Fibroblast of villous mesenchyme (primary cell): ENCODE results near the gene SLCO4A1. TPM values are rescaled to one million over a fixed set of nuclear protein-coding genes. Genes with fewer than 3 reads are reported as not detected.

Experiments
- DNase-seq: peaks from one replicate; pipeline ENCODE4 v3.0.0-alpha.2; 2010; ENCODE audit warnings: low read depth
- H3K4me3 ChIP-seq: 2 replicates; pipeline ENCODE4 v1.5.1; 2011; ENCODE audit warnings: low read depth, mild to moderate bottlenecking, low read length
- total RNA-seq: library from RNA; depleted of rRNA; stranded (reverse); fragments of >200 nt; gene quantifications from 2 replicates; pipeline ENCODE4 v1.2.3, GENCODE V29; 2012
- TF ChIP-seq, protein P1 (sequence below): IDR thresholded peaks from 2 replicates; pipeline ENCODE4 v1.5.1; 2012; ENCODE audit warnings: low read depth, mild to moderate bottlenecking, low read length; ENCODE audit not compliant: insufficient read depth

SLCO4A1 gene
- total RNA-seq, 1 donor = 3.0 TPM

DNA sequence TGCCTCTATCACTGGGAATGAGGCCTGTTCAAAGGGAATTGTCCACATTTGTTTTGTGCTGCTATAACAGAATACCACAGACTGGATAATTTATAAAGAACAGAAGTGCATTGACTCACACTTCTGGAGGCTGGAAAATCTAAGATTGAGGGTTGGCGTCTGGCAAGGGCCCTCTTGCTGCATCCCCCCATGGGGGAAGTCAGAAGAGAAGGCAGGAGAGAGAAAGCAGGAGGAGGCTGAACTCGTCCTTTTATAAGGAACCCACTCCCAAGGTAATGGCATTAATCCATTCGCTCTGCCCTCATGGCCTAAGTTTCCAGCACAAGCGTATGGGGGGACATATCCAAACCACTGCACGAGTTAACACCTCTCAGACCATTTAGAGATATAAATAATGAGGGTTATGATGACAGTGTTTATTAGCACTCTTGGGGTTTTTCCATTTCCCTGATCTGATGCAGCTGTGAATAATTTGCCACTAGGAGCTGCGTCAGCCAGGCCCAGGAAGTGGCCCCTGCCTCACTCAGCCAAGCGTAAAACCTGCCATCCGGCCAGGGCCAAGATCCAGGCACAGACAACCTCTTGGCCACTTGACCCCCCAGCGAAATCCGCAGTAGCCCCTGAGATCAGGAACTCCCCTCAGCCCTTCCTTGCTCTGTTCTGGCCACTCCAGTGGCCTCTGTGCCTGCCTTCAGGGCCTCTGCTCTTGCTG, 14.2 kb upstream of the SLCO4A1 start:
- TF ChIP-seq, protein P1, sequence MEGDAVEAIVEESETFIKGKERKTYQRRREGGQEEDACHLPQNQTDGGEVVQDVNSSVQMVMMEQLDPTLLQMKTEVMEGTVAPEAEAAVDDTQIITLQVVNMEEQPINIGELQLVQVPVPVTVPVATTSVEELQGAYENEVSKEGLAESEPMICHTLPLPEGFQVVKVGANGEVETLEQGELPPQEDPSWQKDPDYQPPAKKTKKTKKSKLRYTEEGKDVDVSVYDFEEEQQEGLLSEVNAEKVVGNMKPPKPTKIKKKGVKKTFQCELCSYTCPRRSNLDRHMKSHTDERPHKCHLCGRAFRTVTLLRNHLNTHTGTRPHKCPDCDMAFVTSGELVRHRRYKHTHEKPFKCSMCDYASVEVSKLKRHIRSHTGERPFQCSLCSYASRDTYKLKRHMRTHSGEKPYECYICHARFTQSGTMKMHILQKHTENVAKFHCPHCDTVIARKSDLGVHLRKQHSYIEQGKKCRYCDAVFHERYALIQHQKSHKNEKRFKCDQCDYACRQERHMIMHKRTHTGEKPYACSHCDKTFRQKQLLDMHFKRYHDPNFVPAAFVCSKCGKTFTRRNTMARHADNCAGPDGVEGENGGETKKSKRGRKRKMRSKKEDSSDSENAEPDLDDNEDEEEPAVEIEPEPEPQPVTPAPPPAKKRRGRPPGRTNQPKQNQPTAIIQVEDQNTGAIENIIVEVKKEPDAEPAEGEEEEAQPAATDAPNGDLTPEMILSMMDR = no peak
- DNase-seq = peak; percentile 73
- no peak overlapping the region for H3K4me3 ChIP-seq

DNA sequence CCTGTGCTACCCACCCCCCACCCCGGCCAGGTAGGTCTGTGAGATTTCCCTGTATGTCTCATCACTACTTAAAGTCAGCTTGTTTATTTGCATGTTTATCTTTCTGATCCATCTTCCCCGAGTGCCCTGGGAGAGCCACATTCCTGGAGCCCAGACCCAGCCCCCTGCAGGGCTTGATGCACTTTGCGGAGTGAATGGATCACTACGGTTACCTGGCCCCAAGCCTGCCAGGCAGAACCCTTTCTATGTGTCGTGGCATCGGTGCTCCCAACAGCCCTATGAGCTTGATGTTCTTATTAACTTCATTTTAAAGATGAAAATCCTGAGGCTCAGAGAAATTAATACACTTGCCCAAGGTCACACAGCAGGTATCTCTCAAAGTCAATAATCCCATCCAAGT, 13.6 kb upstream of the SLCO4A1 start:
- TF ChIP-seq, protein P1 = no peak
- no peak overlapping the region for H3K4me3 ChIP-seq
- no peak for DNase-seq

DNA sequence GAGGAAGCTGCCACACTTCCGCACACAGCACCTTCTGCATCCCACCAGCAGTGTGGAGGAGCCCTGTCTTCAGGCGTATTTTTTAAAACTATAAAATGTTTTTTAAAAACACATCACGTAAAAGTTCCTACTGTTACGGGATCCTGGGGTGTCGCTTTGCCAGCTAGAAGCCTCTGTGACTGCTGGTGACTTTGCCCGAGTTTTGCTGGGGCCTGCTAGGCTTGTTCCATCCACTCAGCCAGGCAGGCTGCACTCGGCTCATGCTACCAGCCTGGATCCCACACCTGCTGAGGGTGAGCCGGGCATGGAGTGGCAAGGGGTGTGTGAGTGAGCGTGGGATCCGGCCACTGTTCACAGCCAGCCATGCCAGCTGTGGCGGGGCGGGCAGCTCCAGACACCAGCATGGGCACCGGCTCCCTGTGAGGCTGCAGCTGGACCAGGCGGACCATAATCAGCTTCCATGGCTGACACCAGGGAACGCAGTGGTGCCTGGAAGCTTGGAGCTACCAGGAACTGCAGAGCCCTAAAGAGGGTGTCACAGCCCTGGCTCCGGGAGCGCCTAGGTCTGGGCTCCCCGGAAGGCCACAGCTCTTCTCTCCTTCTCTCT, 12.3 kb upstream of the SLCO4A1 start:
- H3K4me3 ChIP-seq = no peak overlapping the region
- DNase-seq = no peak
- TF ChIP-seq, protein P1 = no peak

DNA sequence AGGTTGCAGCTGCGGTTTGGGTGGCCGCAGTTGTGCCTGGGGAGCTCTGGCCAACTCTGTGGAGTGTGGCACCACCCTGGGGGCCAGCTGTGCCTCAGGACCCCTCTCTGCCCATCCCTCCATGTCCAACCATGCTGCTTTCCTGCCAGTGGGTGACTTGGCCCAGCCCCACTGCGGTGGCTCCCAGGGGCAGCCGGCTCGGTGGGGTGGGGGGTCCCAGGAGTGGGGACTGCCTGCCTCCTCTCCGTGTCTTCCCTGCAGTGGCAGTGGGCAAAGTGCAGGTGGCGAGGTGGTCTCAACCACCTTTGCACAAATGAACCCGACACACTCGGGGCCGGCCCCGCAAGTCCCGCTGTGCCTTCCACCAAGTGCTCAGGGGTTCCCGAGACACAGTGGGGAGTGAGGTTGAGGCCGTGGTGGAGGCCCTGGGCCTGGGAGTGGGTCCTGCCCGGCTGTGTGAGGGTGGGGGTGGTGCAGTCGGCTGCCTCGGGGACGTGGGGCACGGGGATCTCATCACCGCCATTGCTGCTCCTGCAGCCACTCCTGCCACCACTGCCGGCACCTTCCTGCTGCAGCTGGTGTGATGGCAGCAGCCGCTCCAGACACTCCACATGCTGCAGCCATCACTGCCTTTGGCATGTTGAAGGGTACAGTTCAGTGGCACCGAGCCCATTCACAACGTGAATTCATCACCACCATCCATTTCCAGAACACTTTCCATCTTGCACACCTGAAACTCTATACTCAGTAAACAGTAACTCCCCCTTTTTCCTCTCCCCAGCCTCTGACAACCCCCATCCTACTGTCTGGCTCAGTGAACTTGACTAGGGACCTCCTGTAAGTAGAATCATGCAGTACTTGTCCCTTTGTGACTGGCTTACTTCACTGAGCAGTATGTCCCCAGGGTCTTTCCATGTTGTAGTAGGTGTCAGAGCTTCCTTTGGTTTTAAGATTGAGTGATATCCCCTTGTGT, 10.7 kb upstream of the SLCO4A1 start:
- H3K4me3 ChIP-seq = no peak overlapping the region
- TF ChIP-seq, protein P1 = no peak
- DNase-seq = no peak

DNA sequence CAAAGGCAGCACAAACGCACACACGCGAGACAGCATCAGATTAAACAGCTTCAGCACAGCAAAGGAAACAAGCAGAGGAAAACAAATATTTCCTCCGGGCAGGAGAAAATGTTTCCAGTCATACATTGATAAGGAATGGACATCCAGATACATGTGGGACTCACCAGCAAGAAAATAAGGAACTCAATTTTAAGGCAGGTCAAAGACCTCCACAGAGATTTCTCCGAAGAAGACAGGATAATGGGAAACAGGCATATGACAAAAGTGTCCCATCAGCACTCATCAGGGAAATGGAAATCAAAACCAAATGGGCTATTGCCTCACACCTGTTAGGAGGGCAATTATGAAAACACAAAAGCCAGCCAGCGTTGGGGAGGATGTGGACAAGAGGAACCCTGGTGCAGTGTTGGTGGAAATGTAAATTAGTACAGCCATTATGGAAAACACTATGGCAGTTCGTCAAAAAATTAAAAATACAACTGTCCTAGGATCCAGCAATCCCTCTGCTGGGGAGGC, 9.7 kb upstream of the SLCO4A1 start:
- TF ChIP-seq, protein P1 = no peak
- no peak overlapping the region for H3K4me3 ChIP-seq
- no peak for DNase-seq

DNA sequence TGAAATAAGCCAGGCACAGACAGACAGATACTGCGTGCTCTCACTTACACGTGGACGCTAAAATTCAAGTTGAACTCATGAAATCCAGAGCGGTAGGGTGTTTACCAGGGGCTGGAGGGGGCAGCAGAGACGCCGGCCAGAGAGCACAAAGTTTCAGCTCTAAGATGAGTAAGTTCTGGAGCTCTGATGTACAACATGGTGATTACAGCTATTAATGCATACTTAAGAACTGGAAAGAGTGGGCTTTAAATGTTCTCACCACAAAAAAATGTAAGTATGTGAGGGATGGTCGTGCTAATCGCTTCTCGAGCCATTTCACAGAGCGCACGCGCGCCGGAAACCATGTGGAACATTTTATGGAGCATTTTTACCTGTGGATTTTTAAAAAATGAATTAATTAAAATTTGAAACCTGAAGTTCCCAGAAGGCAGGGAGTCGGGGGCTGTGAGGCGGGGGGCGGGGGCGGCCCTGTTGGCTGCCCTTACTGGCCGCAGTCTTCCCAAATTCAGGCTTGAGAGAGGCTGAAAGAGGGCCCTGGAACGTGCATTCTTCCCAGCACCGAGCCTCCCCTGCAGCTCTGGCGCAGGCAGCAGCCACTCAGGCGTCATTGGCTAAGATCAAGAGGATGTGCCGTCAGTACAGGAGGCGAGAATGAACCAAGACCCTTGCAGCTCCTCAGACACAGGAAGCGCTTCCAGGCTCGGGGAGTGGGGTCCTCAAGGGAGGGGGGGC, 8.5 kb upstream of the SLCO4A1 start:
- no peak overlapping the region for H3K4me3 ChIP-seq
- no peak for DNase-seq
- TF ChIP-seq, protein P1 = peak; percentile 17
